GM12872 (cell line): ENCODE data around the gene PPP1R3E.

Experiments used
- TF ChIP-seq, protein P1 (sequence below): IDR thresholded peaks from 3 replicates; pipeline ENCODE4 v1.5.1; 2011; ENCODE audit warnings: low read depth, mild to moderate bottlenecking, low read length, moderate library complexity; ENCODE audit not compliant: insufficient read depth

The PPP1R3E gene

DNA sequence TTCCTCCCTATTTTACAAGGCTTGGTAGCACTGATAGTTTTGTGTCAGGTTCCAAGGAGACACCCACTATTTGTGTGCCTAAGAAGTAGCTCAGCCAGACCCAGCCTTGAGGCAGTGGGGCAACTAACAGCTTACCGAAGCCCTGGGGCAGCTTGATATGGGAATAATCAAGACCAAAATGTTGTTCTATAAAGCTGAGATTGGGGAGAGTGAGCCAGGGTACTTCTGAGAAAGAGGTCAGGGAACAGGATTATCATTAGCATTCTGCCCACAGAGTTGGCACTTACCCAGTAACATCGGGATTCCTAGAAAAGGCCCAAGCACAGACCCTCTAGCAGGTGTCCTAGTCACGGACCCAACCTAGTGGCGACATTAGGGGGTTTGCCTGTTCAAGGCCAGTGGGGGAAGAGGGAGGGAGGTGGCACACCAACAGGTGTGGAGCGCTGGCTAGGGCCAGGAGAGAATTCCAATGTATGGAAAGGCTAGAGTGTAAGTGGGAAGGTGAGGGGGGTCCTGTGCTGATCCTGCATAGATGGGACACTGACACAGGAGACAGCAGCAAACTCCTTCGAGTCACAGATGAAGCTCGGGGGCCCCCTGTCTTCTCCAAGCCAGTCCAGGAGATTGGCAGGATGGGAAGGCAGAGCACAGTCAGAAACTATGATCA lies 4.9 kb downstream of the PPP1R3E start:
- TF ChIP-seq, protein P1, sequence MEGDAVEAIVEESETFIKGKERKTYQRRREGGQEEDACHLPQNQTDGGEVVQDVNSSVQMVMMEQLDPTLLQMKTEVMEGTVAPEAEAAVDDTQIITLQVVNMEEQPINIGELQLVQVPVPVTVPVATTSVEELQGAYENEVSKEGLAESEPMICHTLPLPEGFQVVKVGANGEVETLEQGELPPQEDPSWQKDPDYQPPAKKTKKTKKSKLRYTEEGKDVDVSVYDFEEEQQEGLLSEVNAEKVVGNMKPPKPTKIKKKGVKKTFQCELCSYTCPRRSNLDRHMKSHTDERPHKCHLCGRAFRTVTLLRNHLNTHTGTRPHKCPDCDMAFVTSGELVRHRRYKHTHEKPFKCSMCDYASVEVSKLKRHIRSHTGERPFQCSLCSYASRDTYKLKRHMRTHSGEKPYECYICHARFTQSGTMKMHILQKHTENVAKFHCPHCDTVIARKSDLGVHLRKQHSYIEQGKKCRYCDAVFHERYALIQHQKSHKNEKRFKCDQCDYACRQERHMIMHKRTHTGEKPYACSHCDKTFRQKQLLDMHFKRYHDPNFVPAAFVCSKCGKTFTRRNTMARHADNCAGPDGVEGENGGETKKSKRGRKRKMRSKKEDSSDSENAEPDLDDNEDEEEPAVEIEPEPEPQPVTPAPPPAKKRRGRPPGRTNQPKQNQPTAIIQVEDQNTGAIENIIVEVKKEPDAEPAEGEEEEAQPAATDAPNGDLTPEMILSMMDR, result no peak

DNA sequence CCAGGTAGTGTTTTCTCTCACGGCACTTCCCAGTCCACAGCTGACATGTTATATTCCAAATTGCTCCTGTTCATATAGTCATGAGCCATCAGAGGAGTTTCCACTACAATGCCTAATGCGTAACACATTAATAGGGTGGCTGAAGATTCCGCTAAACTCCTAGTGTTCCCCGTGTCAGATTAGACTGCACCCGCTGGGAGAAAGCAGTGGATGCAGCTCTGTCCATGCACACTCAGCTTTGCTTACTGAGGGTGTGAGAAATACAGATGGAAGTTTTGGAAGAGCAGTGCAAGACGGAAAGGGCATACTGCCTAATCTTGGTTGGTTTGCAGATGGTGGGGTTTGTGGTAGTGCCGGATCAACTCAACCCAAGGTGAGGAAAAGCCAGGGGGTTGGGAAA lies 5.6 kb downstream of the PPP1R3E start:
- TF ChIP-seq, protein P1, result no peak

DNA sequence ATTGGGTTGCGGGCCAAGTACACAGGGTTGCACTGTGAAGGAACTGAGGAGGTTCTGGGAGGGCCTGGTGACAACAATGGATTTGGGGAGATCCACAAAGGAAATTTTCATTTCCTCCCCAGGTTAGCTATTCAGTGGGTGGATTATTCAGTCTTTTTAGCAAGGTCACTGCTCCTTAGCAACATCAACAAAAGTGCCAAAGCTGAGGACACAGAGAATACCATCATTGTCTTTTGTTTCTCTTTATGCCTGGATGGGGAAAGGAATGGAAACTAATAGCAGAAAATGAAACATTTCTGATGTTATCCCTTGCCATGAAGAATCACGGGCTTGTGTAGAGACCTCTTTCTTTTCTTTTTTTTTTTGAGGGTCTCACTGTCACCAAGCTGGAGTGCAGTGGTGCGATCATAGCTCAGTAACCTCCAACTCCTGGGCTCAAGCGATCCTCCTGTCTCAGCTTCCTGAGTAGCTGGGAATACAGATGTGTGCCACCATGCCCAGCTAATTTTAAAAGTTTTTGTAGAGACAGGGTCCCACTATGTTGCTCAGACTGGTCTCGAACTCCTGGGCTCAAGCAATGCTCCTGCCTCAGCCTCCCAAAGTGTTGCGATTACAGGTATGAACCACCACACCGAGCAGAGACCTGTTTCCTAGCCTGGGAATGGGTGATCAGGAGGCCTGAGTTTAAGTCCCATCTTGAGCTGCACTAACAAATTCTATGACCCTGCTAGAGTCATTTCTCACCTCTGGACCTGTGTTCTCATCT lies 6.5 kb downstream of the PPP1R3E start:
- TF ChIP-seq, protein P1, result no peak

DNA sequence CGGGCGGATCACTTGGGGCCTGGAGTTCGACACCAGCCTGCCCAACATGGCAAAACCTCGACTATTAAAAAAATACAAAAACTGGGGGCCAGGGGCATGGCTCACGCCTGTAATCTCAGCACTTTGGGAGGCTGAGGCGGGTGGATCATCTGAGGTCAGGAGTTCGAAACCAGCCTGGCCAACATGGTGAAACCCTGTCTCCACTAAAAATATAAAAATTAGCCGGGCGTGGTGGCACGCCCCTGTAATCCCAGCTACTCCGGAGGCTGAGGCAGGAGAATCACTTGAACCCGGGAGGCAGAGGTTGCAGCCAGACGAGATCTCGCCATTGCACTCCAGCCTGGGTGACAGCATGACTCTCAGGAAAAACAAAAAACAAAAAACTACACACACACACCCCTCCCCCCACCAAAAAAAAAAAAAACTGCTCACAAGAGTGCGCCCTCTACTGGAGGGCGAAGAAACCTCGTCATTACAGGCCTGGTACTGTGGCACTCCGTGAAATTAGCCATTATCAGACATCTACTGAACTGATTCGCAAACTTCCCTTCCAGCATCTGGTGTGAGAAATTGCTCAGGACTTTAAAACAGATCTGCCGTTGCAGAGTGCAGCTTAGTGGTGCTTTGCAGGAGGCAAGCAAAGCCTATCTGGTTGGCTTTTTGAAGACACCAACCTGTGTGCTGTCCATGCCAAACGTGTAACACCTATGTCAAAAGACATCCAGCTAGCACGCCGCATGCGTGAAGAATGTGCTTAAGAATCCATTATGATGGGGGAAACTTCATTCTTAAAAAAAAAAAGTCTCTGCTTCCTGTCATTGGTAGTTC lies 7.7 kb downstream of the PPP1R3E start:
- TF ChIP-seq, protein P1, result peak; percentile 87

DNA sequence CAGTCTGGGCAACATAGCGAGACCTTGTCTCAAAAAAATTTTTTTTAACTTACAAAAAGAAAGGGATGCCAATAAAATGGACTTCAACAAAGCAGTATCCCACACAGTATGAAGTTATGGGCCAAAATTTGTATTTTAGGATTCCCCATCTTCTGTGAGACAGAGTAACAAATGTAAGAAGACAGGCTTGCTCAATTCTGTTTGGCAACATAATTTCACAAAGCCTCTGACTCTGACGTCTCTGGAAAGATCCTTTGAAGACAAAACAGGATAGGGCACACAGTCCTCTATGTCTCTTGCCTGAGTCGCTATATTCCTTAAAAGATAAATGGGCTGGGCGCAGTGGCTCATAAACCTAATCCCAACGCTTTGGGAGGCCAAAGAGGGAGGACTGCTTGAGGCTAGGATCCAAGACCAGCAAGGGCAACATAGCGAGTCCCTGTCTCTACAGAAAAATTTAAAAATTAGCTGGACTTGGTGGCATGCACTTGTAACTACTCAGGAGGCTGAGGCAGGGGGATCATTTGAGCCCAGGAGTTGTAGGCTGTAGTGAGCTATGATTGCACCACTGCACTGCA lies 15.7 kb downstream of the PPP1R3E start:
- TF ChIP-seq, protein P1, result no peak

DNA sequence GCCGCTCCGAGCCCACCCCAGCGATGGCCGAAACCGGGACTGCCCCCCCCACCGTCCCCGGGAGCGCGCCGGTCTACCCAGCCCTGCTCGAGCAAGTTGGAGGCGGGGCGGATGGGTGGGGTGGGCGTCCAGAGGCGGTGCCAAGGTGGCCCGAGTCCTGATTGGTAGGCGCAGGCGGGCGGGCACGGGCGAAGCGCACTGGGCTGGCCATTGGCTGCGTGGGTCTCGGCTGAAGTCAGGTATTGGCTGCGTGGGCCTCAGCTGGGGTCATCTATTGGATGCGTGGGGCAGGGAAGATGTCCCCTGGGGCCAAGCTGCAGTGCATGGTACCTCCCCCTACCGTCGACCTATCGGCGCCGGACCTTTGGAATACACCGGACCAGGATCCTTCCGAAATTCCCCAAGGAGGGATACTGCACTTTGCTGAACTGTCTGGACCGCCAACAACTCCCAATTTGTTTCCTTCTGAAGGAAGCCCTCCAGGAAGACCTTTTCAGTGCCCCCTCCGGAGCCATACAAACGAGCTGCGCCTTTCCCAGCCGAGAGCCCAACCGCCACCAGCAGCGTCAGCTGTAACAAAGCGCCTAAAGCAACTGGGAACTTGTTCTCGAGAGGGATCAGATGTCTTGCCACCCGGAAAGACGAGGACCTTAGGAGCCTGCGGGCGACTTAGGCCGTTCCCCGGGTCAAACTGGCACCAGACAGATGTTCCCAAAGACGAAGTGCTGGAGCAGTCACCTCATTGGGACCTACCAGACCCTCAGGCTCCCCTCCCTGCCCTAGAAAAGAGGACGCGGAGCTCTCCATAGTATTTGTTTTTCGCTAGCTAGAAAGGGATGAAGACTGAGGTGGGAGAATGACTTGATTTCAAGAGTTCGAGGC lies 16.4 kb downstream of the PPP1R3E start, which contains the start of gene HOMEZ:
Gene HOMEZ (minus strand): TSS at position 113 of the 882 bp plus-strand sequence. CDS start 180 bp downstream, outside the sequence.
- TF ChIP-seq, protein P1, result no peak
